ENCODE data around the gene CFAP77. TPM values are rescaled to one million over a fixed set of nuclear protein-coding genes. Genes with fewer than 3 reads are reported as not detected.

CFAP77 gene
- total and polyA plus RNA-seq, 12 donors = 0.53 to 4.3 (median 1.3) TPM

DNA sequence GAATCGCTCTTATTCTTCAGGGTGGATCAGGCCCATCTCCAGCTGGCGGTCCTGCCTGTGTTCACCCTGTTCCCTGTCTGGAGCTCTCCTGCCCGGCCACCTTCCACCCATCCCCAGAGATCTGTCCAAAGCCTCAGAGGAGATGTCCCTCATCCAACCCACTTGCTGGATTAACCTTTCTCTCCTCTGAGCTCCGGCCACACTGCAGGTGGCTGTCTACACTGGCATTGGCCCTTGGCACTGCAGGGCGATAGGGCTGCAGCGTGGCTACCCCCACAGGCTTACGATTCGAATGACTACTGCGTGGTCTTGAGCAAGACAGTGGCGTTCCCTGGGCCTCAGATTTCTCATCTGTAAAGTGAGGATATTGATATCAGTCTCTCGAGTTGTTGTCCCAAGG is 108.6 kb downstream of the CFAP77 start:
- Histone ChIP-seq H3K27ac (no peak overlapping the region), H3K36me3 (no peaks in the 10 kb centered on the region), H3K4me1 (no peaks in the 10 kb centered on the region), H3K9me3 (no peaks in the 10 kb centered on the region), H3K27me3 (peaks cover 0 to 27% (median 14%) of the 10 kb centered on the region in 7 donors), H3K4me3 (no peak overlapping the region)
- intact Hi-C loops (cut with DNase I) = loop anchor here in 1 of 10 donors (5.0 kb wide), 1 partner anchor 279 kb away; no protein-coding TSS in a partner anchor
- WGBS, 2 donors = 84 to 87% methylated on average over 11 of the region's 11 CpGs
- TF ChIP-seq, protein P1, sequence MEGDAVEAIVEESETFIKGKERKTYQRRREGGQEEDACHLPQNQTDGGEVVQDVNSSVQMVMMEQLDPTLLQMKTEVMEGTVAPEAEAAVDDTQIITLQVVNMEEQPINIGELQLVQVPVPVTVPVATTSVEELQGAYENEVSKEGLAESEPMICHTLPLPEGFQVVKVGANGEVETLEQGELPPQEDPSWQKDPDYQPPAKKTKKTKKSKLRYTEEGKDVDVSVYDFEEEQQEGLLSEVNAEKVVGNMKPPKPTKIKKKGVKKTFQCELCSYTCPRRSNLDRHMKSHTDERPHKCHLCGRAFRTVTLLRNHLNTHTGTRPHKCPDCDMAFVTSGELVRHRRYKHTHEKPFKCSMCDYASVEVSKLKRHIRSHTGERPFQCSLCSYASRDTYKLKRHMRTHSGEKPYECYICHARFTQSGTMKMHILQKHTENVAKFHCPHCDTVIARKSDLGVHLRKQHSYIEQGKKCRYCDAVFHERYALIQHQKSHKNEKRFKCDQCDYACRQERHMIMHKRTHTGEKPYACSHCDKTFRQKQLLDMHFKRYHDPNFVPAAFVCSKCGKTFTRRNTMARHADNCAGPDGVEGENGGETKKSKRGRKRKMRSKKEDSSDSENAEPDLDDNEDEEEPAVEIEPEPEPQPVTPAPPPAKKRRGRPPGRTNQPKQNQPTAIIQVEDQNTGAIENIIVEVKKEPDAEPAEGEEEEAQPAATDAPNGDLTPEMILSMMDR (IDR thresholded peaks at IDR 0.05) = no peak
- DNase-seq = no peak
- ATAC-seq = no peak

DNA sequence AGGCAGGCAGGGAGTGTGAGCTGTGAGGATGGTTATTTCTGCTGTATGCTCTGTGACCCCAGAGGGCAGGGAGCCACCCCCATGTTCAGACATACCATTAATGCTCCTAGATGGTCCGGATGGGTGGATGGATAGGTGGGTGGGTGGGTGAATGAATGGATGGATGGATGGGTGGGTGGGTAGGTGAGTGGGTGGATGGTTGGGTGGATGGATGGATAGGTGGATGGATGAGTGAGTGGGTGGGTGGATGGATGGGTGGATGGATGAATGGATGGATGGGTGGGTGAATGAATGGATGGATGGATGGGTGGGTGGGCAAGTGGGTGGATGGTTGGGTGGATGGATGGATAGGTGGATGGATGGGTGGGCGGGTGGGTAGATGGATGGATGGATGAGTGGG is 109.0 kb downstream of the CFAP77 start:
- DNase-seq (no peak), ATAC-seq (no peak)
- intact Hi-C loops (cut with DNase I) = loop anchor here in 1 of 10 donors (5.0 kb wide), 1 partner anchor 278 kb away; no protein-coding TSS in a partner anchor
- WGBS, 2 donors = 79 to 85% methylated on average over 2 of the region's 2 CpGs
- Histone ChIP-seq H3K27ac (no peak overlapping the region), H3K36me3 (no peaks in the 10 kb centered on the region), H3K27me3 (peaks cover 0 to 26% (median 14%) of the 10 kb centered on the region in 7 donors), H3K4me3 (no peak overlapping the region), H3K4me1 (no peaks in the 10 kb centered on the region), H3K9me3 (no peaks in the 10 kb centered on the region)
- TF ChIP-seq, protein P1 (IDR thresholded peaks at IDR 0.05) = no peak

DNA sequence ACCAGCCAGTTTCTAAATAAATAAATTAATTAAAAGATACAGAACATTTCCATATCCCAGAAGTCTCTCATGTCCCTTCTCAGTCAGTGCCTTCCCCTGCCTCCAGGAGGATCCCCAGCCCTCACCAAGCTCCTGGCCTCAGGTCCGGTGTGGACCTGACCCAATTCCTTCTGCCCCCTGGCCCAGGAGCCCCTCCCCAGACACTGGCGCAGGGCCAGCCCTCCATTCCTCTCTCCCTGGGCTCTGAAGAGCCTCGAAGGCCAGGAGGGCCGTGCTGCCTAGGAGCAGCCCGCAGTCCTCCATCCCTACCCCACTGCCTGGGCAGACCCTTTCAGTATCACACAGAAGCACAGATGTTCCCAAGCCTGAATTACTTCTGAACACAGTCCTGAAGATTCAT is 110.6 kb downstream of the CFAP77 start:
- intact Hi-C loops (cut with DNase I) = no loop called here
- Histone ChIP-seq H3K36me3 (no peaks in the 10 kb centered on the region), H3K27me3 (peaks cover 0 to 15% (median 6%) of the 10 kb centered on the region in 7 donors), H3K27ac (no peak overlapping the region), H3K9me3 (no peaks in the 10 kb centered on the region), H3K4me3 (no peak overlapping the region), H3K4me1 (no peaks in the 10 kb centered on the region)
- DNase-seq (no peak), ATAC-seq (no peak)
- TF ChIP-seq, protein P1 (IDR thresholded peaks at IDR 0.05) = no peak
- 77 to 81% methylated on average over 5 of the region's 5 CpGs for WGBS, 2 donors

DNA sequence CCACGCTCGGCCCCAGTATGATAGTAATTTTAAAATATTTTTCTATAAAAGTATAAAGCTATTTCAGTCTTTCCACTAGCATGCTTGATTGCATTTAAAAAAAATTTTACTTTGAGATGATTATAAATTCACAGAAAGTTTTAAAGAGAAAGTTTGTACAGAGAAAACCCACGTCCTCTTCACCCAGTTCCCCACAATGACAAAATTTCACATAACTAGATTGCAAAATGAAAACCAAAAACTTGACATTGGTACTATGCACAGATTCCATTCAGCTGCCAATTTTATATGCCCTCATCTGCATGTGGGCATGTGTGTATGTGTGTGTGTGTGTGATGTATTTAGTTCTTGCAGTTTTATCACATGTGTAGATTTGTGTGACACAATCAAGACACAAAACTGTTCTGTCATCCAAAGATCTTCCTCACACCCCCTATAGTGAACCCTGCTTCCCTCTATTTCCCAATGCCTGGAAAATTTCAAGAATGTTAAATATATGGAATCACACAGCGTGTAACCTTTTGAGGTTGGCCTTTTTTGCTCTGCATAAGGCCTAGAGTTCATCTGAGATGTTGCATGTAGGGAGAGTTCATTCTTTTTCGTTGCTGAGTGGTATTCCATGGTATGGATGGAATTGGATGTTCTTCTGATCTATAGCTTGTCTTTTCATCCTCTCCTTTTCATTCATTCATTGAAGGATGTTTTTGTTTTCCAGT is 115.5 kb downstream of the CFAP77 start:
- Histone ChIP-seq H3K4me3 (no peak overlapping the region), H3K4me1 (no peaks in the 10 kb centered on the region), H3K27me3 (peaks cover 0 to 4% (median 0%) of the 10 kb centered on the region in 7 donors), H3K36me3 (no peaks in the 10 kb centered on the region), H3K27ac (no peak overlapping the region), H3K9me3 (no peaks in the 10 kb centered on the region)
- intact Hi-C loops (cut with DNase I) = no loop called here
- no peak for DNase-seq
- TF ChIP-seq, protein P1 (IDR thresholded peaks at IDR 0.05) = no peak
- no peak for ATAC-seq
- 87 to 91% methylated on average over 5 of the region's 5 CpGs for WGBS, 2 donors

All from heart right ventricle (tissue), 16 donors.